ENCODE results near the gene FCAR.
"Not testable (repeated sequence)": the region's sequence is repeated elsewhere in the genome, so short reads cannot be mapped to it uniquely, and the experiment has no call there.

FCAR gene

GRCh38 chr19:54894106-54894505 lies 20.1 kb downstream of the FCAR start:
- not testable (repeated sequence) for DNase-seq

GRCh38 chr19:54896036-54896435 lies 22.0 kb downstream of the FCAR start:
- no peak for DNase-seq

- not testable (repeated sequence) for DNase-seq
Measured at GRCh38 chr19:54898685-54899084, 24.6 kb downstream of the FCAR start.

GRCh38 chr19:54899646-54900045 lies 25.6 kb downstream of the FCAR start:
- not testable (repeated sequence) for DNase-seq

GRCh38 chr19:54901153-54901552 lies 27.1 kb downstream of the FCAR start:
- DNase-seq: not testable (repeated sequence)

GRCh38 chr19:54902061-54902460 lies 28.0 kb downstream of the FCAR start:
- DNase-seq: no peak

- no peak for DNase-seq
Measured at GRCh38 chr19:54903303-54903702, 29.3 kb downstream of the FCAR start.

GRCh38 chr19:54904261-54904660 lies 30.2 kb downstream of the FCAR start:
- not testable (repeated sequence) for DNase-seq

- no peak for DNase-seq
Measured at GRCh38 chr19:54905421-54905802, 31.4 kb downstream of the FCAR start.

- no peak for DNase-seq
Measured at GRCh38 chr19:54905803-54906511, 31.9 kb downstream of the FCAR start, which contains the start of gene NCR1. TSS of gene NCR1 (plus strand) at chr19:54906148. CDS start at chr19:54906188, 40 bp downstream.

- DNase-seq: no peak
Measured at GRCh38 chr19:54906819-54907218, 32.8 kb downstream of the FCAR start.

- DNase-seq: not testable (repeated sequence)
Measured at GRCh38 chr19:54907899-54908298, 33.9 kb downstream of the FCAR start.

GRCh38 chr19:54916822-54917221 lies 42.8 kb downstream of the FCAR start:
- DNase-seq: no peak

GRCh38 chr19:54918499-54918898 lies 44.5 kb downstream of the FCAR start:
- no peak for DNase-seq

- not testable (repeated sequence) for DNase-seq
Measured at GRCh38 chr19:54919646-54920563, 45.9 kb downstream of the FCAR start.

- no peak for DNase-seq
Measured at GRCh38 chr19:54921082-54921481, 47.0 kb downstream of the FCAR start.

- DNase-seq: no peak
Measured at GRCh38 chr19:54923276-54923675, 49.2 kb downstream of the FCAR start.

- no peak for DNase-seq
Measured at GRCh38 chr19:54928299-54928698, 54.3 kb downstream of the FCAR start.

- no peak for DNase-seq
Measured at GRCh38 chr19:54937926-54938325, 63.9 kb downstream of the FCAR start.

GRCh38 chr19:54938906-54939305 lies 64.9 kb downstream of the FCAR start:
- no peak for DNase-seq

- DNase-seq: not testable (repeated sequence)
Measured at GRCh38 chr19:54939538-54939937, 65.5 kb downstream of the FCAR start.

Measured in fibroblast of skin of scalp (primary cell).